Psoas muscle (tissue), 8 donors: ENCODE data around the gene FTO. TPM values are rescaled to one million over a fixed set of nuclear protein-coding genes. Genes with fewer than 3 reads are reported as not detected.

ENCODE experiments used
- ATAC-seq, 4 donors: fragments of 200-7000 bp; cut with Tn5 transposase; one replicate each; pipeline ENCODE4 v1.9.1; 2020; ENCODE audit warnings: moderate library complexity in 3 of 4, mild to moderate bottlenecking in 2 of 4
- DNase-seq, 2 donors: peaks; one replicate each; pipeline ENCODE4 v3.0.0-alpha.2; 2020
- H3K27ac ChIP-seq: fragments of 200-600 bp; one replicate; pipeline ENCODE4 v1.8.0; 2022
- H3K27me3 ChIP-seq, 3 donors: fragments of 200-600 bp in 1 of 3; one replicate each; pipeline versions ENCODE4 v1.6.1 to v1.8.0; 2013 to 2022; ENCODE audit warnings: low read length in 2 of 3, mild to moderate bottlenecking in 2 of 3, moderate library complexity in 1 of 3; ENCODE audit not compliant: insufficient read depth in 3 of 3
- H3K36me3 ChIP-seq, 2 donors: fragments of 200-600 bp in 1 of 2; one replicate each; pipeline versions ENCODE4 v1.6.1 to v1.8.0; 2013 to 2022; ENCODE audit warnings: low read depth in 1 of 2, mild to moderate bottlenecking in 1 of 2, moderate library complexity in 1 of 2; ENCODE audit not compliant: insufficient read depth in 1 of 2
- H3K4me1 ChIP-seq: fragments of 200-600 bp; one replicate; pipeline ENCODE4 v1.8.0; 2022
- H3K4me3 ChIP-seq: fragments of 200-600 bp; one replicate; pipeline ENCODE4 v1.8.0; 2022; ENCODE audit warnings: mild to moderate bottlenecking
- H3K9me3 ChIP-seq: fragments of 200-600 bp; one replicate; pipeline ENCODE4 v1.8.0; 2022
- WGBS, 3 donors: extraction: QIAGEN DNeasy Blood & Tissue Kit; methylation state at CpG; one replicate each; pipeline versions ENCODE4 v1.1.6 to v1.1.7; 2013; 5-methylcytosine and 5-hydroxymethylcytosine counted together
- intact Hi-C, 2 donors: fragments of 100-400 bp; cut with DNase I; formaldehyde crosslinking; loops; one replicate each; pipeline versions ENCODE4 v1.11.0 to v1.14.2; 2022
- polyA plus RNA-seq, 3 donors: library from polyadenylated mRNA; stranded (reverse); fragments of 200-250 nt; gene quantifications; one replicate each; pipeline ENCODE4 v1.2.3, GENCODE V29; 2013
- total RNA-seq, 4 donors: library from RNA; stranded (reverse); fragmentation: NEBNext Ultra II Directional in 2 of 4; extraction: Animal tissue kit (Norgen Biotek cat#: 25700) in 2 of 4; gene quantifications; one replicate each; pipeline versions ENCODE4 v1.2.1 to v1.2.4, GENCODE V29; 2021 to 2023
- TF ChIP-seq, protein P1 (sequence below): fragments of 200-600 bp; IDR thresholded peaks from one replicate; pipeline ENCODE4 v1.8.0; 2022; ENCODE audit warnings: antibody characterized with exemption
- donor health status: healthy with polysubstance abuse.
- donor health status: DM: no; HTN: no; CAD: no; lungs with moderate emphysema.
- donor health status: Bipolar disorder and iron deficiency.
- donor health status: healthy.
- donor health status: DM: yes; HTN: yes; CAD: no.
- donor health status: DM: no; HTN: no; CAD: no.
- donor health status: DM: no; HTN: no; CAD: no.
- donor health status: DM: yes; HTN: yes; CAD: no.

Gene FTO
- total and polyA plus RNA-seq, 7 donors: 14.2 to 67.6 (median 47.4) TPM

DNA sequence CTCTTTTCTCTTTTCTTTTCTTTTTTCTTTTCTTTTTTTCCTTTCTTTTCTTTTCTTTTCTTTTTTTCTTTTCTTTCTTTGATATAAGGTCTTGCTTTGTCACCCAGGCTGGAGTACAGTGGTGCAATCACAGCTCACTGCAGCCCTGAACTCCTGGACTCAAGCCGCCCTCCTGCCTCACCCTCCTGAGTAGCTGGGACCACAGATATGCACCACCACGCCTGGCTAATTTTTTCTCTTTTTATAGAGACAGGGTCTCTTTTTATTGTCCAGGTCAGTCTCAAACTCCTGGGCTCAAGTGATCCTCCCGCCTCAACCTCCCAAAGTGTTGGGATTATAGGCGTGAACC, 436.8 kb downstream of the FTO start:
- ATAC-seq (no peak), DNase-seq (no peak)
- no peak overlapping the region for H3K27ac ChIP-seq
- H3K4me1 ChIP-seq: no peaks in the 10 kb centered on the region
- TF ChIP-seq, protein P1, sequence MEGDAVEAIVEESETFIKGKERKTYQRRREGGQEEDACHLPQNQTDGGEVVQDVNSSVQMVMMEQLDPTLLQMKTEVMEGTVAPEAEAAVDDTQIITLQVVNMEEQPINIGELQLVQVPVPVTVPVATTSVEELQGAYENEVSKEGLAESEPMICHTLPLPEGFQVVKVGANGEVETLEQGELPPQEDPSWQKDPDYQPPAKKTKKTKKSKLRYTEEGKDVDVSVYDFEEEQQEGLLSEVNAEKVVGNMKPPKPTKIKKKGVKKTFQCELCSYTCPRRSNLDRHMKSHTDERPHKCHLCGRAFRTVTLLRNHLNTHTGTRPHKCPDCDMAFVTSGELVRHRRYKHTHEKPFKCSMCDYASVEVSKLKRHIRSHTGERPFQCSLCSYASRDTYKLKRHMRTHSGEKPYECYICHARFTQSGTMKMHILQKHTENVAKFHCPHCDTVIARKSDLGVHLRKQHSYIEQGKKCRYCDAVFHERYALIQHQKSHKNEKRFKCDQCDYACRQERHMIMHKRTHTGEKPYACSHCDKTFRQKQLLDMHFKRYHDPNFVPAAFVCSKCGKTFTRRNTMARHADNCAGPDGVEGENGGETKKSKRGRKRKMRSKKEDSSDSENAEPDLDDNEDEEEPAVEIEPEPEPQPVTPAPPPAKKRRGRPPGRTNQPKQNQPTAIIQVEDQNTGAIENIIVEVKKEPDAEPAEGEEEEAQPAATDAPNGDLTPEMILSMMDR: no peak
- H3K36me3 ChIP-seq: no peaks in the 10 kb centered on the region
- H3K27me3 ChIP-seq: no peaks in the 10 kb centered on the region
- H3K4me3 ChIP-seq: no peak overlapping the region
- intact Hi-C loops: no loop called here
- WGBS, 3 donors: 94 to 98% (median 95%) methylated on average over 4 of the region's 4 CpGs
- H3K9me3 ChIP-seq: no peaks in the 10 kb centered on the region

GRCh38 chr16:54142787-54143186, 438.8 kb downstream of the FTO start:
- Histone ChIP-seq H3K27ac (no peak overlapping the region), H3K27me3 (no peaks in the 10 kb centered on the region), H3K9me3 (no peaks in the 10 kb centered on the region), H3K36me3 (no peaks in the 10 kb centered on the region), H3K4me1 (no peaks in the 10 kb centered on the region), H3K4me3 (no peak overlapping the region)
- intact Hi-C loops: no loop called here
- TF ChIP-seq, protein P1: no peak
- 54 to 71% (median 68%) methylated on average over 4 of the region's 4 CpGs for WGBS, 3 donors
- DNase-seq (no peak), ATAC-seq (no peak)

- H3K9me3 ChIP-seq: no peaks in the 10 kb centered on the region
- TF ChIP-seq, protein P1: no peak
- intact Hi-C loops: no loop called here
- no peaks in the 10 kb centered on the region for H3K27me3 ChIP-seq
- 79 to 91% (median 81%) methylated on average over 4 of the region's 4 CpGs for WGBS, 3 donors
- H3K27ac ChIP-seq: no peak overlapping the region
- ATAC-seq: no peak
- DNase-seq: no peak
- H3K4me1 ChIP-seq: no peaks in the 10 kb centered on the region
- no peak overlapping the region for H3K4me3 ChIP-seq
- H3K36me3 ChIP-seq: no peaks in the 10 kb centered on the region
These were observed 439.5 kb downstream of the FTO start for GRCh38 chr16:54143410-54143809.

DNA sequence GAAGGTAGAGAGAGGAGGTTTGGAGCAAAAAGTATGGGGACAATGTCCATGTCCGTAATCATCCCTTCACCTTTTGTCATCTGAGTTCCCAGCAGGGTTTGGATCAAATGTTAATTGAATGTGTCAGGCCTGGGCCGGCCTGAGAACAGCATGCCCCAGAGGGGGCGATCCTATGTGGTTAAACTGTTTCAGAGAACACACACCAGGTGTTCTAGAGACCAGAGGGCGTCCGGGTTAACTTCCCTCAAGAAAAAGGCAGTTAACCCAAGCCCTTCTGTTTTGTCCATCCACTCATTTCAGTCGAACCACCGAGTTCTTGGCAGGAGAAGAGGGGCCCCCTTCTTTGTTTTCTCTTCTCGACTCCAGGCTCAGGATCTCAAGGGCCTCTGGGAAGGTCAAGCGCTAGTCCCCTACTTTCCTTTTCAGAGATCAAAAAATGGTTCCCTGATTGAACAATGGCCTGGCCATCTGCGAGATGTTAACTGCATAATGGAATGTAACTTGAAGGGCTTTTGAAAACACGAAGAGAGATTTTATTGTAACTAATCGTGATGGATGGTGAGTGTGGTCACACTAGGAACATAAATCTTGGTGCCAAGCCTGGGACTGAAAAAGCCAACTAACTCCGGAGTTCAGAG, 440.1 kb downstream of the FTO start:
- ATAC-seq (no peak), DNase-seq (no peak)
- Histone ChIP-seq H3K27me3 (no peaks in the 10 kb centered on the region), H3K36me3 (no peaks in the 10 kb centered on the region), H3K27ac (no peak overlapping the region), H3K4me3 (no peak overlapping the region), H3K9me3 (no peaks in the 10 kb centered on the region), H3K4me1 (no peaks in the 10 kb centered on the region)
- intact Hi-C loops: no loop called here
- WGBS, 3 donors: 46 to 52% (median 51%) methylated on average over 13 of the region's 13 CpGs
- TF ChIP-seq, protein P1: no peak

- 72 to 81% (median 72%) methylated on average over 7 of the region's 7 CpGs for WGBS, 3 donors
- H3K27ac ChIP-seq: no peak overlapping the region
- H3K36me3 ChIP-seq: no peaks in the 10 kb centered on the region
- intact Hi-C loops: no loop called here
- H3K4me1 ChIP-seq: no peaks in the 10 kb centered on the region
- H3K4me3 ChIP-seq: no peak overlapping the region
- DNase-seq: no peak
- TF ChIP-seq, protein P1: no peak
- ATAC-seq: no peak
- no peaks in the 10 kb centered on the region for H3K9me3 ChIP-seq
- no peaks in the 10 kb centered on the region for H3K27me3 ChIP-seq
These were observed 440.6 kb downstream of the FTO start for GRCh38 chr16:54144572-54144947.
